Ureter (tissue), 1 donor: ENCODE results near the gene TMX4. TPM values are rescaled to one million over a fixed set of nuclear protein-coding genes. Genes with fewer than 3 reads are reported as not detected.

Source experiments
- DNase-seq: peaks from one replicate; pipeline ENCODE4 v3.0.0-alpha.2; 2020; ENCODE audit warnings: low spot score
- total RNA-seq: library from RNA; stranded (reverse); gene quantifications from one replicate; pipeline ENCODE4 v1.2.4, GENCODE V29; 2023
- donor health status: DM: yes; HTN: yes; CAD: no.

TMX4 gene
- total RNA-seq, 1 donor from 2014 or later = 51.6 TPM

DNA sequence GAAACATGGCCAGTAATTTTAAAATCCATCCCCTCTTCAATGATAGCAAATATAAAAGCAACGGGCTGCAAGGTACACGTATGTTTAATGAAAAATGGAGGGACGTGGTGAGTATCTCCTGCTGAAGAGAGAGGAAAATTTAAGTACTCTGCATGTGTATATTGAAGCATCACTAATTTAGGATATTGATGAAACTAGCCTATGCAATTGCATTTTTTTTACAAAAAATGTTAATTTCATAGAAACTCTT is 362 bp upstream of the TMX4 start:
- no peak for DNase-seq

DNA sequence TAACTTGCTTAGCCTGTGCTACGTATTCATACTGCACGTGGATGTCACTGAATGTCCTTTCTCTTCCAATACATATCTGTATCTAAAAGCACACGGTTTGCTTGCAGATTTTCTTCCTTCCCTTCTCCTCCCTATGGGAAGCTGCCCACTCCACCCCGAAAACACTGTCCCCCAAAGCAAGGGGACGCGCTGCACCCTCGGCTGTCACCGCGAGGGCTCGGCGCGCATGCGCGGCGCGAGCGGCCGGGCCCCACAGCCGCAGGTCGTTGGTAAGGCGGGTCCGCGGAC is 659 bp downstream of the TMX4 start:
- DNase-seq = no peak

DNA sequence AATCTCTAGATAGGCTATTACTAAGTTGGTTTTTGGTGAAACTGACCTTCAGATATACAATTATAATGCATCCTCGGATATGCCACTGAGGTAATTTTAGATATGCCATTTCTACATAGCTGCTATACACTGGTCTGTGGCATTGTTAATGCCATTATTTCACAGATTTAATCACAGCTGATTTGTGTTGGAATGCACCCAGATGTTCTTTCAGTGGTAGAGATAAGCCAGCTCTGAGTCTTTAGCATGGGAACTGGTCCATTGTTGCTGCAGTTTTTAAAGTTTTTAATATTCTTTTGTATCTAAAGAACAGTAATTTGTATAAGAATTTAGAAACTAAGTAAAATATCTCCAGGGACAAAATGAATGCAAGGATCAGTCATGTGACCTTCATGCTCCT is 6.8 kb downstream of the TMX4 start:
- DNase-seq = no peak

DNA sequence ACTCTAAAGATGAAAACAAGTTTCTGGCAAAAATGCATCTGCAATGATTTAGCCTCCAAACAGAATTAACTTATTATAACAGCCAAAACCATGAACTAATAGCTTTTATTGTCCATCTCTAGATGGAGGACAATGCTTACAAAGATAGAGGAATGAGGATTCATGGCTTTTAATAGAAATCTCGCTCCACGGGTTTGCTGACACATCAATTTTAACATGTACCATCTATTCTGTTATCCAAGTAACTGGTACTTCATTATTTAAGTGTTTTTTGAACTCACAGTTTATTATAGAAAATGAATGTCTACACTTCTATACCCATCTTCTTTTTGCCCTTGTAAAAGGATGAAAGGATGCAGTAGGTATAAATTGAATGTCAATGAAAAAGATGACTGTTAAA is 10.8 kb downstream of the TMX4 start:
- DNase-seq = no peak

DNA sequence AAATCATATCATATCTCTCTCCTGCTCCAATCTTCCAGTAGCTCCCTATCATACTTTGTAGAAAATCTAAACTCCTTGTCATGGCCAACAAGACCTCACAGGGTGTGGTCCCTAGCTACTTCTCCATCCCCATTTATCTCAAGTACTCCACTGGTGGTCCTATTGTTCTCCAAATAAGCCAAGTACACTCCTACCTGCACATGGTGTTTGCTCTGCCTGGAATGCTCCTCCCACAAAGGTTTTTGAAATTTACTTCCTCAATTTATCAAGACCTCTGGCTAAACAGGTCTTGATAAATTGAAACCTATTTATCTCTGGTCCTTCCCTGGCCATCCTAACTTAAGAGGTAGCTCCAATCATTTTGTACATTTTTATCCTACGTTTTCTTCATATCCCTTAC is 12.1 kb downstream of the TMX4 start:
- DNase-seq = no peak

DNA sequence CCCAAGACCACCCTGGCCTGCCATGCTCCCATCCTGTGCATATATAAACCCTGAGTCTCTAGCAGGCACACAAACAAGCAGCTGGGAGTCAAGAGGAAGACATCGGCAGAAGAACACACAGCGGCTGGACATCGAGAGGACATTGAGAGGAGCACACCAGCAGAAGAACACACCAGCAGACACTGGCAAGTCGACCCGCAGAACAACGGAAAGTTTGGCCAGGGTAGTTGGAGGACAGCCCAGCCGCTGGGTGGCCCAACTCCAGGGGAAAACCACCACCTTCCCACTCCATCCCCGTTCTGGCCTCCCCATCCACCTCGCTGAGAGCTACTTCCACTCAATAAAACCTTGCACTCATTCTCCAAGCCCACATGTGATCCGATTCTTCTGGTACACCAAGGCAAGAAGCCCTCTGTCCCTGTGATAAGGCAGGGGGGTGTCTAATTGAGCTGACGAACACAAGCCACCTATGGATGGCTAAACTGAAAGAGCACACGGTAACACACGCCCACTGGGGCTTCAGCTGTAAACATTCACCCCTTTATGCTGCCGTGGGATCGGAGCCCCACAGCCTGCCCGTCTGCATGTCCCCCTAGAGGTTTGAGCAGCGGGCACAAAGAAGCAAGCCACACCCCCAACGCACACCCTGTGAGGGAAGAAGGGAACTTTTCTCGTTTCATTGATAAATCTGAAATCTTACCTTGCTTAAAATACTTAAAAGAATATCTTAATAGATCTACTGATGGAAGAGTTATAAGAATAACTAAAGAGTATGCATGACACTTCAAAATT is 13.8 kb downstream of the TMX4 start:
- DNase-seq = no peak

DNA sequence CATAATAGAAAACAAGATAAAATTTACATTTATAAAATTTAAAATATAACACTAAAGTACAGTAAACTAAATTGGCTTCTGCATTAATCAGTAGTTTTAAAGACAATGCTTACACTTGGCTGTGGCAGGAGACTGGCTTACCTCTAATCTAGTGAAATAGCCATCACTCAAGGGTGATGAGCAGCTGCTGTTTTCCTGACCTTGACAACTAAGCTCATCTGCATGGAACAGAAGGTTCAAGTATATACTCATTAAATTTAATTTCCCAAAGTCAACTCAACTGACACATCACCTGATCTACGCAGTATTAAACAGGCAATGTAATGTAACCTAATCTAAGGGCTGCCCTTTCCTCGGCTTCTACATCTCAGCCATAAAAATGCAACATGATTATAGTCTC is 14.5 kb downstream of the TMX4 start:
- DNase-seq = no peak

DNA sequence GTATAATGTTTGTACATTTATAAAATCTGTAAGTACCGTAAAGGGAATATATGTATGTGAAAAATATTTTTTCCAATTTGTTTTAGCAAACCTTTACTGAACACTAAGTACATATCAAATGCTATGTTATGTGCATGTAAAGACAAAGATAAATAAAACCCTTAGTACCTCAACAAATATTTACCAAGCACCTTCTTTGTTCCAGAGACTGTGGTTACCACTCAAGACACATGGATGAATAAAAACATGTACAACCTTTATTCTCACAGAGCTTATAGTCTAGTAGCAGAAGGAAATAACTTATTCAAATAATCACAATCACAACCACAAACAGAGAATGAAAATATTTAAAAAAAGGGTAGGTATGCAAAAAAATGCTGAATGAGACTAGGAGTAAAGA is 17.5 kb downstream of the TMX4 start:
- DNase-seq = no peak

DNA sequence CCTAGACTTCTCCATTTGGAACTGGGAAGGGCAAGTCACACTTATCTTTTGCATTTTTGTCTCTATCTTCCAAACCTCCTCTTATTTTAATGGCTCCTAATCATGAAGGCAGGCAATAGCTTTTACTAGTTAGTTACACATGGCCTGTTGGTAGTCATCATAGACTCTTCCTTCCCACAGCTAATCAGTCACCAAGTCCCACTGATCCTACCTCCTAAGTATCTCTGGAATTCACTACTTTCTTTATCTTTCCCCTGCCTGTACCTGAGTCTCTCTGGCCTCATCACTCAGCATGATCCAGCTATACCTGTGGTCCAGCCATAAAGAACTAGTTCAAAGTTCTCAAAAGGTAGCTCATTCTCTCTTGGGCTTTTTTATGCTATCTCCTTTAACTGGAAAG is 18.8 kb downstream of the TMX4 start:
- DNase-seq = no peak

DNA sequence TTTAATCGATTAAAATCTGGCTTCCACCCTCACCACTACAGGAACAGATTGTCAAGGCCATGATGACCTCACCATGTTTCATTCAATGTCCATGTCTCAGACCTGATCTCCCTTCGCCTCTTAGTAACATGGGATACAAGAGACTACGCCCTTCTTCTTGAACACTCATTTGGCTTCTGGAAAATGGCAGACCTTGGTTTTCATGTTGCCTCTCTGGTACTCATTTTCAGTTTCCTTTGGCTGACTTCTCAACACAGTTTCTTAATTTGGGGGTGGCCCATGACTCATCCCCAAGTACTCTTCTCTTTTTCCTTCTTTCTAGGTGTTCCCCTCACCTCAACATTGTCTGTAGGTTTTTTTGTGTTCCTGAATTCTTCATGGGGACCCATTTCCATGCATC is 22.7 kb downstream of the TMX4 start:
- no peak for DNase-seq

DNA sequence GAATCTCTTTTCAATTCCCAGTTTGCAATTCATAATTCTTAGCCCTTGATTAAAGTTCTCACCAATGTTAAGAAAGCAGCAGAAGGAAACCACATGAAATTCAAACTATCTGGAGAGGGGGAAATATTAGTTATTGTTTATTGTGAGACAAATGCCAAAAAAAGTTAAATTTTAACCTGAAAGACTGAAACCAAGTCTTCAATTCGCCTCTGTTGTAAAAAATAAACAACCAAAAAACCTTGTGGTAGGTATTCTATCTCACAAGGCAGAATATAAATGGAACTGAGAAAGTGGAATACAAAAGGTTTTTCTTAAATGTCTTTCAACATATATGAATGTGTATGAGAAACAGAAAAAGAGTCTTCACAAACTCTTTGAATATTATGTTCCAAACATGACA is 24.8 kb downstream of the TMX4 start:
- DNase-seq = no peak

DNA sequence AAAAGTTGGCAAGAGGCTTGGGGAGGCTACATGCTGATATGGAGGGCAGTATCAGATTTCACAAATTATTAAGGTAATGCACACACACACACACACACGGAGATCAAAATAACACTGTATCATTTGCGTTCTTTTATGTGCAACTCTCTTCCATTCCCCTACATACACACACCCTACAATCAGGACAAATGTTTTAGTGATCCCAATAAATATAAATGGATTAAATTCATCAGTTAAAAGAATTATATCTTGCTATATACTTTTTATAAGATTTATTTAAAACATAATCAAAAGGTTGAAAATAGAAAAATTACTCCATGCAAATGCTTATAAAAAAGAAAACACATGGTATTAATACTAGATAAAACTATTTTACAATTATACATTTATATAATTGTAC is 25.9 kb downstream of the TMX4 start:
- DNase-seq = no peak

DNA sequence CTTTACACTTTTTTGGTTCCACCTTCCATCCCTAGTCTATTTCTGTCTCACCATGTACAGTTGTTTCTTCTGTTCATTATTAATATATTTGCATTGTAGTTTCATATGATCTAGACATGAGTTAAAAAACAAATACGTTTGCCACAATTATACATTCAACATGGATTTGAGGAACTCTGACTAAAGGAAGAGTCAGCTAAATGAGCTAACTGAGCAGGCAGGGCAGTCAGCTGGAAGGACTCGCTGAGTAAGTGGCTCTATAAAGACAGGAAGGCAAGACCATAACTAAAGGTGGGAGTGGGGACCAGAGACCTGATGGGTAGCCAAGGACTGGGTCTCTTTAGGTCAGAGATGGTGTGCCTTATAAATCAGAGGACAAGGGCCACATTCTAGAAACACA is 26.3 kb downstream of the TMX4 start:
- DNase-seq = no peak

DNA sequence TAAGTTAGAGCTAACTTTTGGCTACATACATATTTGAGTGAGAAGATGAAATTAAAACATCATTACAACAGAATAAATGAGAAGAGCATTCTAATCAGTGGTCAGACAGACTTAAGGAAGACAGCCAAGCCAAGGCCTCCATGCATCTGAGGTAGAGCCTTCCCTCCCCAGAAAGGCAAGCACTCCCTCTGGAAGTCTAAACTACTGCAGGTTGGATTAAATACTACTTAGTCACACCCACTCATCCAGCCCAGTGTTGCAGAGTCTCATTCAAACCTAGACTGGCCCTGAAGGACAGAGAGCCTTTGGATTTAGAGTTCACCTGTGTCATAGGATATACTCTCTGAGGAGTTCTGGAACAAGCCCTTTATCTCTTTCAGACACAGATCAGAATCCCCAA is 29.2 kb downstream of the TMX4 start:
- DNase-seq = no peak

DNA sequence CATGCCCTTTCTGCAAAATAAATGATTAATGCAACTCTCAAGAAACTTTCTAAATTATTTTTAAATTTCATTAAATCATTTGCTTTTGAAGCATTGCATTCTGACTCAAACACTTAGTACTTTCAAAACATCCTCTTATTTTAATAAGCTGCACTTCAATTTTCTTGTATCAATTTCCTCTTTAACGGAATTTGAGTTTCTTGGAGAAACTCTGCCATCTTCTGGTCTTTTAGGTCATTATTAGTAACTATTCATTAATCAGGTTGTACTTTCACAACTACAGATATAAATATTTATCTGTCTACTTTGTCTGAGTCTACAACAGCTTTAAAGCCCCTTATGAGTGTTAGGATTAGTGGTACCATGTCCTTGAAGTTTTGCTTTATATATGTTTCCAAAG is 30.2 kb downstream of the TMX4 start:
- DNase-seq = no peak

DNA sequence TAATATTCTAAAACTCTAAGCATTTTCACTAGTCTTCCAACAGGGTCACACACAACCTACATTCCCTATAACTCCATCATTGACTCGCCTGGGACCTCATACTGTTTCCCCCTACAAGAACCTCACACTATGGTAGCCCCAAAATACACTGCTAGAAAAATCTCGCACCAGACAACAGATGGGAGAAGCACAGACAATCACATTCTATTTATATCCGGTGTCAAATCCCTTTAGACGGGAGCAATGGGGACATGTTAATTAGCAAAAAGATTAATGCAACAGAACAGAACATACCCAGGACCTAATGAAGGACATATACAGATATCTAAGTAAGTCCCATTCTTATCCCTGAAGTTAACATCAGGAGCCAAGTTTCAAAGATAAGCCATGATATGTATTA is 33.6 kb downstream of the TMX4 start:
- no peak for DNase-seq

DNA sequence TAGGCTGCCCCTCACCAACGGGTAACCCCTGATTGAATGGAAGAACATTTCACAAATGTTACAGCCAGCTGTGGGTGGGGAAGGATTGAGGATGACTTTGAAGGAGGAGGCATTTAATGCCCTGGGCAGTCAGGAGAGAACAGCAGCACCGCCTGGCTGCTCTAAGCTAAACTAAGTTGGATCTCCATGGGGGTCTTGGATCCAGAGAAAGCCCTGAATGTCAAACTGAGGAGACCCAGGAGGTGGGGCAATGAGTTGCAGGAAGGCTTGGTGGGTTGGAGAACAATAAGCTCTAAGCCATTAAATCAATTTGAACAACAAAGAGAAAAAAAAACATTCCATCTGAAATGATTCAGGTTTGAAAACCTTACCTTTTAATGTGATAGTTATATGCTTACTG is 35.4 kb downstream of the TMX4 start:
- no peak for DNase-seq

DNA sequence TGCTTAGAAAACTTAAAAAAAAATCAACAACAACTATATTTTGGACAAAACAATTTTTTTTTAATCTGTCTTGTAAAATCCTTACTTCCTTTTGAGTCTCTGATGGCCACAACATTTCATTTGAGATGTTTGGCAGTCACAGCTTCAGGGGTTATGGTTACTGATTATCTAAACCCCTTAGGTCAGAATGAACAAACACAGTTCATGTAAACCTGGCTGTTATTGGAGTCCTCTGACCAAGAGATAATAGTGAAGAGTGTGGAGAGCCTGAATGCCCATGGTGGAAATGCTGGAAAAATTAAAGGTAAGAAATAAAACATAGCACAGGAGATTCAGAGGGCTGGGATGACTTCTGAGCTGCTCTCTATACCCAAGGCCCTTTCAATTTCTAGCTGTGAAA is 38.2 kb downstream of the TMX4 start:
- DNase-seq = no peak

DNA sequence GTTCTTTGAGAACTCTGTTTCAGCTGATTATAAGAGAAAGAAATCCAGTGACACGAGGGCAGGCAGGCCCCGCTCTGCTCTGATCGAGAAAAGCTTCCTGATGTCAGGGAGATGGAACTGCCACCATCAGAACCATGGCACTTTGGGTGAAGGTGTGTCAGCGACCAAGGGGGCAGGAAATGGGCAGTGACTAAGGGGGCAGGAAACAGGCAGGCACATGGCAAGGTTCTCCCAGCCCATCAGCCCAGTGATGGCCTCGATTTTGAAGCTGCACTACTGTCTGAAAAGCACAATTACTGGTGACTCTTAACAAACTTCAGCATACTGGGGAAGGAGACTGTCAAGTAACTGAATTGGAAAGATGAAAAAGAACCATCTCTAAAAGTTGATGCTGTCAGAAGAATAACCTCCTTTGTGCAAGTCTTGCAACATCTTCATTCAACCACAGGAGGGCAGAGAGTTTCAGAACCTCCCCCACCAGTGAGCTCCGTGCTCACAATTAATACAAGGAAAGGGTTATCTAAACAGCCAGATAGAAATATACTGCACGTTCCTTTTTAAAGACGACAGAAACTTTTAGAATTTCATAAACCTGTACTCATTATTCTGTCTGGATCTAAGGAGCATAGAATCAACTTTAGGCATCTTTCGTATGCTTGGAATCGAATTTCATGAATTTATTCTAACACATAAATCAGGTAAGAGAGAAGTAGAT is 39.1 kb downstream of the TMX4 start:
- DNase-seq = no peak

DNA sequence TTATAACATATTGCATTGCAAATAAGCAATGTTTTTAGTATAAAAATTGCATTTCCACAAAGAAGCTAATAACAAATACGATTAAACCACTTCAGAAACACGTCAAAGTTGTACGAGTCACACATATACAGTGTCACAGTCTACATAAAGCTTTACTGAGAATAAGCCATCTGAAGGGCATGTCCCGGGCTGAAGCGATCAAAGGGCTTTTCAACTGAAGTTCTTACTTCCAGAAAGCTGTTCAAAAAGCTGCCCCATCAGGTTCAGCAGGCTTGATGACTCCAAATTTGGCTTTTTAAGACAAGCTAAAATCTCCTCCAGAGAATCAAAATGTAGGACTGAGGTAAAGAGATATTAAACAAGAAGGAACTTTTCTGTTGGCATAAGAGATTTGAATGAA is 41.9 kb downstream of the TMX4 start:
- no peak for DNase-seq

DNA sequence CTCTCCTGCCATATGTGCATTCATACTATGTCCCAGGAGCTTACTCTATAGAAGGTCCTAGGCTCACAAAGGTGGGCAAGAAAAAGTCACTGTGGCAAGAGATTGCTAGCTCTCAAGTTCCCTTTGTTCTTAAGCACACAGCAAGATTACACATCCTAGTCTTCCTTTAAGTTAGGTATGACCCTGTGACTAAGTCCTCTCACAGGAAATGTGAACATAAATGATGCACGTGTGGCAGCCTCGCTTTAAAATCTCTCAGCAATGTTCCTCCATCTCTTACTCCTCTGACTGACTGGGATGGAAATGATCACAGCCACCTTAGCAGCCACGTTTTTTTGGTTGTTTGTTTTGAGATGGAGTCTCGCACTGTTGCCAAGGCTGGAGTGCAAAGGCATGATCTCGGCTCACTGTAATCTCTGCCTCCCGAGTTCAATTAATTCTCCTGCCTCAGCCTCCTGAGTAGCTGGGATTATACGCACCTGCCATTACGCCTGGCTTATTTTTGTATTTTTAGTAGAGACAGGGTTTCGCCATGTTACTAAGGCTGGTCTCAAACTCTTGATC is 43.6 kb downstream of the TMX4 start:
- no peak for DNase-seq

DNA sequence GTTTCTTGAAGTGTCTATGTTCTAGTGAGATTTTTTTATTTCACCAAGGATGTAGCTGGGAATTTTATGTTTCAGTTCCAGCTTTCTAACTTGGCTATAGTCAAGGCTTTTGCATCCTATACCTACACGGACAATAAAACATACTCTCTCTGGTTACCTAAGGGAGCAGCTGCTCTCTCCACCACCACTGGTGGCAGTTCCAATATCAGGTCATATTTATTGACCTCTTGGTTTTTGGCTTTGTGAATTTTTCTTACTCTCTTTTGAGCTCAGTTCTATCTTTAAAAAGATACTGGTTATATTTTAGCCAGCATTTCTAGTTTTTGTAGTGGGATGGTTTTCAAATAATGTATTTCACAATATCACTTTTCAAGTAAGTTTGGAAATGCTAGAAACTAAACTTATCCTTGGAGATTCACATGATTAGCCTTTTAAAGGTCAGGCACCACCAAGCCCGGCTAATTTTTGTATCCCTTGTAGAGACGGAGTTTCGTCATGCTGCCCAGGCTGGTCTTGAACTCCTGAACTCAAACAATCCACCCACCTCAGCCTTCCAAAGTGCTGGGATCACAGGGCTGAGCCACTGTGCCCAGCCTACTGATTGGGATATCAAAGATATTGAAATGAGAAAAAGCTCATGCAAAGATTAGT is 44.7 kb downstream of the TMX4 start:
- DNase-seq = no peak

DNA sequence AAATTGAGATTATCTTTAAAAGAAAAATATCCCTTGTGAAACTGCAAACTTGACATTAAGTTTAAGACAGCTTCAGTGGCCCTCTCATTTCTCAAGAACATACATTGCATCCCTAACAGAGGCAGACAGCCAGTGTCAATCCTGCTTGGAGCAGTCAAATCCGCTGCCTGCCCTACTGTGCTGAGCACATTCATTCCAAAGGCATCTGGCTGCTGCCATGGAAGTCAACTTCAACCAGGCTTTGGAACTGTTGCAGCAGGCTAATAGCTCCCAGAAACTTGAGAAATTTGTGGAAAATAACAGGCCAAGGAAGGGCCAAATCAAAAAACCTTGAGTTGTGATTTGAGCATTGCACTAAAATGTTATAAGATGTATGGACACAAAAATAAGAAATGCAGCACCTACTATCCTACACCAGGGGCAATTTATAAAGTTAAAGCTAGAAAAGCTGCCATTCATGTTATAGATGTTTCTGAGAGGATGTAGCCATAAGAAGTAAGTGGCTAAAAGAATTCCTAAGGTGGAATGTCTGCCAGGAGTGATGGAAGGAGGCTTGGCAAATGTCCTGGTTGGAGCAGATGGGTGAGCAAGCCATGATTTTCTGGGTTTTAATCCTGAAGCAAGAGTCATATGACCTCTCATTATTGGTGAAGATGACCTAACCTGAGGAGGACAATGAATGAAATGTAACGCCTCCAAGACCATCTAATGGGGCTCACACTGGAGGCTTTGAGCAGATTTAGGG is 47.9 kb downstream of the TMX4 start:
- DNase-seq = no peak
